HPDE6-E6E7 (cell line): ENCODE results near the gene RPL35.
"Not testable (repeated sequence)": the region's sequence is repeated elsewhere in the genome, so short reads cannot be mapped to it uniquely, and the experiment has no call there.

Source experiments
- DNase-seq: peaks from one replicate; pipeline ENCODE4 v3.0.0; 2011; ENCODE audit warnings: missing footprints; ENCODE audit errors: extremely low spot score

Gene RPL35

DNA sequence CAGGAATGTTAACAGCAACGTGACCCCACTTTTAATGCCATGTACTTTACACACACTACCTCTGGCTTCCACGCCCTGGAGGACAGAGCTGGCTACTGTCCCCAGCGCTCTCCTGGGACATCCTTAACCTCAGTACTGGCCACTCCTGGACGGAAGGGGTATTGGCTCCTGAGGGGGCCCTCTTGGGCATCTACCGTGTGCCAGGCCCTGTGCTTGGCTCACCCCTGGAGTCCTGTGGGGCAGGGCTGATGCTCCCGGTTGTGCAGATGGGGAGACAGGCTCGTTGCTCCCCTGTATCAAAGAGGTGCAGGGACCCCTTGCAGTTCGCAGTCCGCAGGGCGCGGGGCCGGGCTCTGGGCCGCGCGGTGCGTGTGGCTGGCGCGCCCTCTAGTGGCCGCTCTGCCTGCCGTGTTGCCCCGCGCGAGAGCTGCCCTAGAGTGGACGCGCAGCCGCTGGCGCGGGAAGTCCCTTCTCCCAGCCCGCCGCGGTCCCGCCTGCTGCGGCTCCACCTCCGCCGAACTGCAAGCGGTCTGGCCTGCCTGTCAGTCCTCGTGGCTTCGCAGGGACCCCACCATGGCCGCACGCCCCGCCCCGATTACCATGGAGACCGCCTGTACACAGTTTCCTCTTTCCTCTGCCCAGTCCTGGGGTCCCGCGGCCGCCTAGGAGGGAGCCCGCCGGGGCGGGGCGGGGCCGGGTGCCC lies 8.8 kb downstream of the RPL35 start, which contains the start of gene WDR38:
Gene WDR38, plus strand, starts transcription at position 632 of the 703 bp plus-strand sequence. CDS start 72 bp downstream, outside the sequence.
- DNase-seq: no peak

GRCh38 chr9:124852121-124852828 lies 9.5 kb downstream of the RPL35 start:
- no peak for DNase-seq

GRCh38 chr9:124849801-124850200 lies 12.0 kb downstream of the RPL35 start:
- no peak for DNase-seq

- DNase-seq: no peak
Measured at GRCh38 chr9:124846969-124847368, 14.8 kb downstream of the RPL35 start.

- not testable (repeated sequence) for DNase-seq
Measured at GRCh38 chr9:124846467-124846866, 15.3 kb downstream of the RPL35 start.

DNA sequence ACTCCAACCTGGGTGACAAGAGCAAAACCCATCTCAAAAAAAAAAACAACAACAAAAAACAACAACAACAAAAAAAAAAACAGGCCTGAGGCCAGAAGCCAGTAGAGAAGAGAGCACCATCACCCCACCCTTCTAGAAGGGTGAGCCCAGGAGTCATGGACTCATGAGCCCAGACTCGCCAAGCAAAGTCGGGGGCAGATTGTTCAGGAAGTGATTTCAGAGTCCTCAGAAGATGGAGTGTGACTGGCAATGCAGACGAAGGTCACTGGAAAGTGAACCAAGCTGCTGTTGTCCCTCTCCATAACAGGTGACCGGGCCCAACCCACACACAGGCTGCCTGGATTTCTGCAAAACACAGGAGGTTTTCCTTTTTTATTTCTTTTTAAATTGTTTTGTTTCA lies 17.5 kb downstream of the RPL35 start:
- no peak for DNase-seq

- no peak for DNase-seq
Measured at GRCh38 chr9:124843456-124844034, 18.2 kb downstream of the RPL35 start.

DNA sequence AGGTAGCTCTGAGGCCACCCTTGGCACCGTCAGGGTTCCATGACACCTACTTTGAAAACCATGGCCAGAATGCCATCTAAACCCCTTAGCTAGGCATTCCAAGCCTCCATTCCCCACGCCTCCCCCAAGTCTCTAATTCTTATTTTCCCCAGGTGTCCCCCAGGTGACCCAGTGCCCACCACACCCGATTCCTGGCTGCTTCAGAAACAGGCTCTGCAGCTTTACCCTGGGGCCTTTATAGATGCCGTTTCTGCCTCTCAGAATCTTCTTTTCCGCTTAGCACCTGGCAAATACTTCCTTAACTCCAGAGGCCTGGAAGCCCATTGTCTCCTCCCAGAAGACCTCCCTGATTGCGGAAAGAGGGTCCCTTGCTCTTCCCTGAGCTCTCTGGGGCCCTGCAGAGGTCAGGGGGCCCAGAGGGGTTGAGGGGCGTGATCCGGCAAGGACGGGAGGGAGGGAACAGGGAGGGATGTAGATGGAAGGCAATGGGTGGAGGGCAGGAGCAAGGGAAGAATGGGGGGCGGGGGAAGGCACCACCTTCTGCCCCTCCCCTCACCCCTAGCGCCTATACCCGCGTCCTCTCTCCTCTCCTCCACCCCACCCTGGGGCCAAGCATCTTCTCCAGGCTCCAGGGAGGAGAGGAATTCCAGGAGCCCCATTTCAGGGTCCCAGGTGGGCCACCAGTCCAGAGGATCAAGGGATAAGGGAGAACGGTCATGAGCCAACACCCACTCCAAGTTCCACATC lies 20.5 kb downstream of the RPL35 start:
- DNase-seq: no peak

DNA sequence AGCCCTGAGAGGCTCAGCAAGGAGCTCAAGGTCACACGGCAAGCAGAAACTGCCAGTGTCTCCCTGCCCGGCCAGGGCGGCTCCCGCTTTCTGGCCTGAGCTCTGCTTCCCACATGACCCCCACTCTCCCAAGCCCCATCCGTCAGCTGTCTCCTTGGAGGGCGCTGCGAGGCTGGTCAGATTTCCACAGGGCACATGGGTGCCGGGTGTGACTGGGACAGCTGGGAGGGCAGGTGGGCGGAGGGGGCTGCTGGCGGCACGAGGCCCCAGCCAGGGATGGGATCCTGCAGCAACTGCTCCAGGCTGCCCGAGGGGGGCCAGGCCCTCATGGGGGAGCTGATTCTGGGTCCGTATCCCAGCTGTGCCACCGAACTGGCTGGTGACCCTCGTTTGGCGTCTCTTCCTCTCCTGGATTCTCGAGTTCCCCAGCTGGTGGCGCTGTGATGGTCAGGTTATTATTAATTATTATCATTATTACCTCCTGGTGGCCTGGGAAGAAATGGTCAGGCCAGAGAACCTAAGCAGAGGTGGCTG lies 21.4 kb downstream of the RPL35 start:
- no peak for DNase-seq

DNA sequence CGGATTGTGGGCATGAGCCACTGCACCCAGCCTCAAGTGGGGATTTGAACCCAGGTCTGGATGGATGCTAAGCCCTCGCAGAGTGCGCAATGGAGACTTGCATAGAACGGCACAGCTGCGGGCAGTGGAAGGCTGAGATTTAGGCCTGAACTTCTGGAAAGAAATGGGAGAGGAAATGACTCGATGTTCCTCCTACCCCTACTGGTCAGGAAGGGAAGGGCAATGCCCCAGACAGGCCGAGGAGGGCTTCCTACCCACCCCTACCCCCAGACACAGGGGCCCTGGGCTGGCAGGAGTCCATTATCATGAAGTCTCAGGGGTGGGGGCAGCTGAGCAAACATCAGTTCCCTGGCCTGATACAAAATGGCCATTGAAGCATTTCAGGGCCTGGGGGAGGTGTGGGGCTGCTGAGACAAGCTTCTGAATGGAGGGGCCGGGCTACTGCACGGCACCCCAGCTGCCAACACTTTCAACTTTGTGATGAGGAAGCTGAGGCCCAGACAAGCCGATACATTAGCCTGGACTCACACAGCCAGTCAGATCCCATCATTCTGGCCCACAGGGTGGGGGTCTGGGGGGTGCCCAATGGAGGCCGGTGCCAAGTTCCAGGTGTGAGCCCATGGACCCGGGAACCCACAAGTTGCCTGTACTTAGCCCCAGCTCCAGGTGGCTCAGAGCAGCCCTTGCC lies 22.0 kb downstream of the RPL35 start:
- DNase-seq: no peak

DNA sequence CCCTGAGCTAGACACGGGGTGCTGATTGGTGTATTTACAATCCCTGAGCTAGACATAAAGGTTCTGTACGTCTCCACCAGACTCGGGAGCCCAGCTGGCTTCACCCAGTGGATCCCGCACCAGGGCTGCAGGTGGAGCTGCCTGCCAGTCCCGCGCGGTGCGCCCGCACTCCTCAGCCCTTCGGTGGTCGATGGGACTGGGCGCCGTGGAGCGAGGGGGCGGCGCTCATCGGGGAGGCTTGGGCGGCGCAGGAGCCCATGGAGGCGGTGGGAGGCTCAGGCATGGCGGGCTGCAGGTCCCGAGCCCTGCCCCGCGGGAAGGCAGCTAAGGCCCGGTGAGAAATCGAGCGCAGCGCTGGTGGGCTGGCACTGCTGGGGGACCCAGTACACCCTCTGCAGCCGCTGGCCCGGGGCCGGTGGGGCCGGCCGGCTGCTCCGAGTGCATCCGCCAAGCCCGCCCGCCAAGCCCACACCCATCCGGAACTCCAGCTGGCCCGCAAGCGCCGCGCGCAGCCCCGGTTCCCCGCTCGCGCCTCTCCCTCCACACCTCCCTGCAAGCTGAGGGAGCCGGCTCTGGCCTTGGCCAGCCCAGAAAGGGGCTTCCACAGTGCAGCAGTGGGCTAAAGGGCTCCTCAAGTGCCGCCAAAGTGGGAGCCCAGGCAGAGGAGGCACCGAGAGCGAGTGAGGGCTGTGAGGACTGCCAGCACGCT lies 23.0 kb downstream of the RPL35 start:
- DNase-seq: not testable (repeated sequence)

DNA sequence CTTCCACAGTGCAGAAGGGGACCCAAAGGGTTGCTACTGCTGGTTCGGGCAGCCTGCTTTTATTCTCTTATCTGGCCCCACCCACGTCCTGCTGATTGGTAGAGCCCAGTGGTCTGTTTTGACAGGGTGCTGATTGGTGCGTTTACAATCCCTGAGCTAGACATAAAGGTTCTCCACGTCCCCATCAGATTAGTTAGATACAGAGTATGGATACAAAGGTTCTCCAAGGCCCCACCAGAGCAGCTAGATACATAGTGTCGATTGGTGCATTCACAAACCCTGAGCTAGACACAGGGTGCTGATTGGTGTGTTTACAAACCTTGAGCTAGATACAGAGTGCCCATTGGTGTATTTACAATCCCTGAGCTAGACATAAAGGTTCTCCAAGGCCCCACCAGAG lies 23.6 kb downstream of the RPL35 start:
- not testable (repeated sequence) for DNase-seq

DNA sequence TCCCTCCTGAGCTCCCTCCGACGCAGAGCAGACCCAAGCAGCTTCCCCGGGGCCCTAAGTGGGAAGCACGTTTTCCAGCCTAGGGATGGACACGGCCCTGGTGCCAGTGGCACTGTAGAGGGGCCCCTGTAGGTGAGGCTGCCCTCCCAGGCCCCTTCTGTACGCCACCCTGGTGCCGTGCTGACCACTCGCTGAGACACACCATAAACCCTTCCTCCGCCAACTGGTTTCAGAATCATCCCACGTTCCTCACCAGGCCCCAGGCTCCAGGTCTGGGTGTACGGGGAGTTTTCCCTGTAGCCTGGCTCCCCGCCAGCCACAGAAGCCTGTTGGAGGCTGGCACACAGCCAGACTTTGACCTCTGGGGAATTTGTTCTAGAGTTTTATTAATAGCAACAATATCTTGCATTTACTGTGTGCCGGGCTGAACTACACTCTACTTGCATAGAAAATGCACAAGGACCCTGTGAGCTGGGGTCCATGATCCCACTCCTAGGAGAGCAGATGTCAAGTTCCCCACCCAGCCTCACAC lies 26.7 kb downstream of the RPL35 start:
- no peak for DNase-seq

GRCh38 chr9:124834591-124834990 lies 27.2 kb downstream of the RPL35 start:
- DNase-seq: peak; percentile 78

DNA sequence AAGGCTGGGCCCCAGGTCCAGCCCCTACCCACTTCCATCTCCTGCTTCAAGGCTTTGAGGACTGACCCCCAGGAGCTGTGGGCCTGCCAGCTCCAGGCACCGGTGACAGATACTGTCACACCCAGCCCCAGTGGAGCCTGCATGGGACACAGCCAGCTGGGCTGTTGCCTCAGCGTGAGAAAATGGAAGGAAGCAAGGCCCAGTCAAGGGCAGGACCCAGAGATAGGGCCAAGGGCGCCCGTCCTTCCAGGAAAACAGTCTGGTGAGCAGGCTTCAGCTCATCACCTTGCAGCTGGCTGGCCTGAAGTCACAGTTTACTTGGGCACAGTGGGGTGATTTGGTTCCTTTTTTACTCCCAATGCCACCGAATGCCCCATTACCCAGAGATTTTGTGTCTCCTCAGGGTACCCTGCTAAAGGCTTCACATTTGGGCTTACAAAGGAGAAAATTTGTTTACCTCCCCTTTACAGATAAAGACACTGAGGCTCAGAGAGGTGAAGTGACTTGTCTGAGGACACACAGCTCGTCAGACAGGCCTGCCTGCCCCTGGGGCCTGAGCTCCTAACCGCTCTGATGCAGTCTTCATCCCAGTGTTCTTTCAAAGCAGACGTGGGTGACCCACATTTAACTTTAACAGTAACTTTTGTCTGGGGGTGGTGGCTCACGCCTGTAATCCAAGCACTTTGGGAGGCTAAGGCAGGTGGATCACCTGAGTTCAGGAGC lies 30.0 kb downstream of the RPL35 start:
- DNase-seq: no peak

- no peak for DNase-seq
Measured at GRCh38 chr9:124830593-124830992, 31.2 kb downstream of the RPL35 start.

DNA sequence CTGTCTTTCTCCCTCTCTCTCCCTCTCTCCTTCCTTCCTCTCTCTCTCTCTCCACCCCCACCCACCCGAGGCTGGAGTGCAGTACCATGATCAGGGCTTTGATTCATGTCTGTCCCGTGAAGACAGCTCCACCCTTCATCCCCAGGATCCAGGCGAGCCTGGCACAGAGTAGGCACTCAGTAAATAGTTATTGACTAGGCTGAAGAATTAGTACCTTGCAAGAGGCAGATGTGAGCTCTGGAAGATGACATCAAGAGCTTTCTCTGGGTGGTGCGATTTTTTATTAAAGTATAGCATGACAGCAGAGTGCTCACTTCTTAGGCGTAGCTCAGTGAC lies 32.5 kb downstream of the RPL35 start:
- no peak for DNase-seq

DNA sequence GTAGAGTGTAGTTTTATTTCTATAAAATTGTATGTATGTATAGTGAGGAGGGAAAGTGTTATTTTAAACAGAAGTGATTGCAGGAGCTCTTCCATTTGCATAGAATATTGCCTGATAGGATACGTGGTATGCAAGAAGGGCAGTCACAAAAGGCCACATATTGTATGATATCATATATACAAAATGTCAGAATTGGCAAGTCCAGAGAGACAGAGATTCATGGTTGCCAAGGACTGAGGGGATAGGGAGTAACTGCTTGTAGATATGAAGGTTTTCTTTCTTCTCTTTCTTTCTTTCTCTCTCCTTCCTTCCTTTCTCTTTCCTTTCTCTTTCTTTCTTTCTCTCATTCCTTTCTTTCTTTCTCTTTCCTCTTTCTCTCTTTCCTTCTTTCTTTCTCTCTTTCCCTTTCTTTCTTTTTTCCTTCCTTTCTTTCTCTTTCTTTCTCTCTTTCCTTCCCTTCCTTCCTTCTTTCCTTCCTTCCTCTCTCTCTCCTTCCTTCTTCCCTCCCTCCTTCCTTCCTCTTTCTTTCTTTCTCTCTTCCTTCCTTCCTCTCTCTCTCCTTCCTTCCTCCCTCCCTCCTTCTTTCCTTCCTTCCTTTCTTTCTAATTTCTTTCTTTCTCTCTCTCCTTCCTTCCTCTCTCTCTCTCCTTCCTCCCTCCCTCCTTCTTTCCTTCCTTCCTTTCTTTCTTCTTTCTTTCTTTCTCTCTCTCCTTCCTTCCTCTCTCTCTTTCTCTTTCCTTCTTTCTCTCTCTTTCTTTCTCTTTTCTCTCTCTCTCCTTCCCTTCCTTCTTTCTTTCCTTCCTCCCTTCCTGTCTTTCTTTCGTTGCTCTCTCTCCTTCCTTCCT lies 33.0 kb downstream of the RPL35 start:
- DNase-seq: no peak
